ENCODE data around the gene SRF.

The SRF gene

GRCh38 chr6:43219119-43219518 is 48.0 kb downstream of the SRF start:
- DNase-seq = no peak

- DNase-seq = no peak
Observed at GRCh38 chr6:43219814-43220213, 48.7 kb downstream of the SRF start.

GRCh38 chr6:43220439-43220951 is 49.4 kb downstream of the SRF start:
- no peak for DNase-seq

GRCh38 chr6:43221046-43221972 is 50.2 kb downstream of the SRF start:
- DNase-seq = no peak

GRCh38 chr6:43222418-43223059 is 51.5 kb downstream of the SRF start:
- no peak for DNase-seq

GRCh38 chr6:43223175-43223574 is 52.1 kb downstream of the SRF start:
- no peak for DNase-seq

- no peak for DNase-seq
Observed at GRCh38 chr6:43226192-43226851, 55.3 kb downstream of the SRF start.

- peak; percentile 89 for DNase-seq
Observed at GRCh38 chr6:43228951-43229802, 58.1 kb downstream of the SRF start, which contains the start of gene DNPH1. Gene DNPH1, minus strand, starts transcription at chr6:43229481. Its CDS starts 25 bp downstream, at chr6:43229456.

GRCh38 chr6:43229803-43230620 is 58.9 kb downstream of the SRF start:
- no peak for DNase-seq

- DNase-seq = no peak
Observed at GRCh38 chr6:43231053-43231452, 60.0 kb downstream of the SRF start.
